Astrocyte (in vitro differentiated cells and primary cell): ENCODE results near the gene PTCRA. TPM values are rescaled to one million over a fixed set of nuclear protein-coding genes. Genes with fewer than 3 reads are reported as not detected.
"Not testable (repeated sequence)": the region's sequence is repeated elsewhere in the genome, so short reads cannot be mapped to it uniquely, and the experiment has no call there.

Experiments
- DNase-seq: peaks from one replicate; pipeline ENCODE4 v3.0.0-alpha.2; 2010; ENCODE audit warnings: low read depth
- FAIRE-seq: peaks from 2 replicates; lab custom pipeline; 2011; peaks lifted over from hg19 to GRCh38; lab: Jason Lieb, UNC
- H2AFZ ChIP-seq: 2 replicates; pipeline ENCODE4 v1.6.0; 2012; ENCODE audit warnings: low read depth, low read length, inconsistent platforms
- H3K27ac ChIP-seq: 2 replicates; pipeline ENCODE4 v1.5.1; 2011; ENCODE audit warnings: low read depth, low read length, inconsistent platforms
- H3K27me3 ChIP-seq: 2 replicates; pipeline ENCODE4 v1.6.0; 2011; ENCODE audit warnings: low read length, inconsistent platforms; ENCODE audit not compliant: insufficient read depth
- H3K36me3 ChIP-seq: 2 replicates; pipeline ENCODE4 v1.5.1; 2011; ENCODE audit warnings: low read length, inconsistent platforms; ENCODE audit not compliant: insufficient read depth
- H3K4me1 ChIP-seq: 2 replicates; pipeline ENCODE4 v1.5.1; 2011; ENCODE audit warnings: low read length, inconsistent platforms; ENCODE audit not compliant: insufficient read depth
- H3K4me2 ChIP-seq: 2 replicates; pipeline ENCODE4 v1.6.0; 2012; ENCODE audit warnings: low read length, inconsistent platforms
- H3K4me3 ChIP-seq: 2 replicates; pipeline ENCODE4 v1.5.1; 2011; ENCODE audit warnings: low read depth, mild to moderate bottlenecking, low read length, inconsistent platforms; ENCODE audit not compliant: insufficient read depth
- H3K79me2 ChIP-seq: 2 replicates; pipeline ENCODE4 v1.6.0; 2012; ENCODE audit warnings: mild to moderate bottlenecking, low read length, inconsistent platforms; ENCODE audit not compliant: insufficient read depth
- H3K9ac ChIP-seq: 2 replicates; pipeline ENCODE4 v1.6.0; 2012; ENCODE audit warnings: mild to moderate bottlenecking, low read length, inconsistent platforms
- H3K9me3 ChIP-seq: 2 replicates; pipeline ENCODE4 v1.5.1; 2012; ENCODE audit warnings: low read depth, mild to moderate bottlenecking, low read length, inconsistent platforms; ENCODE audit not compliant: insufficient read depth
- H4K20me1 ChIP-seq: 2 replicates; pipeline ENCODE4 v1.6.0; 2012; ENCODE audit warnings: low read length, inconsistent platforms; ENCODE audit not compliant: insufficient read depth
- H3K27ac Mint-ChIP-seq: one replicate; pipeline ENCODE4 v1.8.0; 2021; ENCODE audit warnings: mild to moderate bottlenecking, mixed read lengths; ENCODE audit not compliant: unreplicated experiment
- H3K27me3 Mint-ChIP-seq: one replicate; pipeline ENCODE4 v1.8.0; 2021; ENCODE audit warnings: low read depth, mixed read lengths; ENCODE audit not compliant: unreplicated experiment
- H3K36me3 Mint-ChIP-seq: one replicate; pipeline ENCODE4 v1.8.0; 2021; ENCODE audit warnings: low read depth, mixed read lengths; ENCODE audit not compliant: unreplicated experiment
- H3K4me1 Mint-ChIP-seq: one replicate; pipeline ENCODE4 v1.8.0; 2021; ENCODE audit warnings: low read depth, mixed read lengths; ENCODE audit not compliant: unreplicated experiment
- H3K4me3 Mint-ChIP-seq: one replicate; pipeline ENCODE4 v1.8.0; 2021; ENCODE audit warnings: mild to moderate bottlenecking, moderate library complexity, mixed read lengths; ENCODE audit not compliant: unreplicated experiment
- H3K9me3 Mint-ChIP-seq: one replicate; pipeline ENCODE4 v1.8.0; 2021; ENCODE audit warnings: mild to moderate bottlenecking, mixed read lengths; ENCODE audit not compliant: unreplicated experiment
- EZH2 ChIP-seq: IDR thresholded peaks from 2 replicates; pipeline ENCODE4 v1.6.1; 2012; ENCODE audit warnings: mild to moderate bottlenecking, low read length, inconsistent platforms; ENCODE audit not compliant: insufficient read depth
- total RNA-seq: library from RNA; stranded (reverse); gene quantifications from 2 replicates; pipeline ENCODE4 v1.2.1, GENCODE V29; 2021

PTCRA gene
- total RNA-seq, 1 donor from 2014 or later: not detected

DNA sequence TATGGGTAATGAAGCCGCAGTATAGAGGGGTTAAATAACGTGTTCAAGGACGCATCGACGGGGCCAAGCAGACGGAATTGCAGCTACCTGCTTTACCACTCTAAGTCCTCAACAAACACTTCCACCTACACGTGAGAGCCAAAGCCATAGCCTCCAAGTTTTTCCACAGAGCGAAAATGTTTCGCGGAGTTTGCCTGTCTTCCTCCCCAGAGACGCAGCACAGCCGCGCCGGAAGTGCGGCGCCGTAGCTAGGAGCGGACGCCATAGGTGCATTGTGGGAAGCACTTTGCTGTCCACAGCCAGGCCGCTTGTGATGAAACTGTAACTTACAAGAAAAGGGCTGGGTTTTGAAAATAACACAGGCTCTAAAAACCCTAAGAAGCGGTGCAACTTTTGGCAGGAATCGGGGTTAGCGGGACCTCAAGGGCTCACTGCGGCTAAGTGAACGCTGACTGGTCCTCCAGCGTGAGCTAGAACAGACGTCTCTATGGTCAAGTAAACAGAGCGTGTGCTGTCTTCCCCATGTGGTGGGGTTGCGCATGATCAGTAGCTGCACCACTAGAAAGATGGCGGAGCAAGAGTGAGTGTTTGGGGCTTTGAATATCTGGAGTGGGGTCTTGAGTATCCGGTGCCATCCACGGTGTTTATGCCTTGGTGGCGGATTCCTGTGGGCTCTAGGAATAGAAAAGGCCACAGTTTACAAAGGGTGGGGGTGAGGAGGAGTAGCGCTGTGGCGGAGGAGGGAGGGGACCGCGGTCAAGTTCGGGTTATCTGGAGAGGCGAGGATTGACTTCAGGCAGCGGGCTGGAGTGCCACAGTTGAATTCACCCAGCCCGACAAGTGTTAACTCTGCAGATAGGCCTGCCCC lies 36.2 kb upstream of the PTCRA start, which contains the start of gene RPL7L1:
Gene RPL7L1, plus strand, starts transcription at position 245 of the 868 bp plus-strand sequence. Its CDS starts 295 bp downstream, at position 540.
- H3K9me3 ChIP-seq: no peaks in the 10 kb centered on the region
- H3K4me3 ChIP-seq: peak within 1 kb of the TSS; percentile 87
- H3K36me3 ChIP-seq: peaks cover 18% of the 10 kb centered on the region
- H3K27me3 ChIP-seq: no peaks in the 10 kb centered on the region
- Mint-ChIP-seq H3K4me3 (peak within 1 kb of the TSS; percentile 98), H3K4me1 (peaks cover 6% of the 10 kb centered on the region), H3K27me3 (no peaks in the 10 kb centered on the region), H3K27ac (peak within 1 kb of the TSS; percentile 100), H3K9me3 (no peaks in the 10 kb centered on the region), H3K36me3 (peaks cover under 1% of the 10 kb centered on the region)
- peak within 1 kb of the TSS; percentile 87 for H3K4me2 ChIP-seq
- DNase-seq (peak; percentile 80), FAIRE-seq (no peak)
- peaks cover 5% of the 10 kb centered on the region for H3K4me1 ChIP-seq
- peak within 1 kb of the TSS; percentile 98 for H3K9ac ChIP-seq
- peaks cover 49% of the 10 kb centered on the region for H3K79me2 ChIP-seq
- peak within 1 kb of the TSS; percentile 93 for H3K27ac ChIP-seq
- H4K20me1 ChIP-seq: peaks cover 21% of the 10 kb centered on the region
- TF ChIP-seq EZH2: no peak
- H2AFZ ChIP-seq: peak within 1 kb of the TSS; percentile 94

DNA sequence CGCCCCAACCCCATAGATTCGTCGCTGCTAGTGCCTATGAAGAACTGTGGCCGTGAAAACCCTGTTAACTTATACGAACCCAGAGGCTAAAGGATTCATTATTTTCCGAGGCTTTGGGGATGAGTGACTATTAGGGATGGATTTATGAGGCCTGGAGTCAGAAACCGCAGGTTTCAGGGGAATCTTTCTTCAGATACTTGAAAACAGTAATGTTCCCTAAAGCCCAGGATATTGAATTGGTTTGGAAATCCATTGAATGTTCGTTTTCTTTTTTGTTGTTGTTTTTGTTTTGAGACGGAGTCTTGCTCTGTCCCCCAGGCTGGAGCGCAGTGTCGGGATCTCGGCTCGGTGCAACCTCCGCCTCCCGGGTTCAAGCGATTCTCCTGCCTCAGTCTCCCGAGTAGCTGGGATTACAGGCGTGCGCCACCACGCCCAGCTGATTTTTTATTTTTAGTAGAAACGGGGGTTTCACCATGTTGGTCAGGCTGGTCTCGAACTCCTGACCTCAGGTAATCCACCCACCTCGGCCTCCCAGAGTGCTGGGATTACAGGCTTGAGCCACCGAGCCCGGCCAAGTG lies 35.5 kb upstream of the PTCRA start:
- DNase-seq, H3K27me3 ChIP-seq, H3K36me3 Mint-ChIP-seq, H3K4me1 ChIP-seq, H3K9me3 Mint-ChIP-seq, FAIRE-seq, H3K4me1 Mint-ChIP-seq, H3K27me3 Mint-ChIP-seq, H3K9me3 ChIP-seq: not testable (repeated sequence)
- Histone ChIP-seq H3K27ac (peak overlapping the region; percentile 93), H4K20me1 (peaks cover 26% of the 10 kb centered on the region), H2AFZ (peak overlapping the region; percentile 94), H3K4me2 (peak overlapping the region; percentile 87), H3K79me2 (peaks cover 52% of the 10 kb centered on the region), H3K36me3 (peaks cover 22% of the 10 kb centered on the region), H3K9ac (peak overlapping the region; percentile 98), H3K4me3 (peak overlapping the region; percentile 87)
- peak overlapping the region; percentile 100 for H3K27ac Mint-ChIP-seq
- H3K4me3 Mint-ChIP-seq: peak overlapping the region; percentile 98

DNA sequence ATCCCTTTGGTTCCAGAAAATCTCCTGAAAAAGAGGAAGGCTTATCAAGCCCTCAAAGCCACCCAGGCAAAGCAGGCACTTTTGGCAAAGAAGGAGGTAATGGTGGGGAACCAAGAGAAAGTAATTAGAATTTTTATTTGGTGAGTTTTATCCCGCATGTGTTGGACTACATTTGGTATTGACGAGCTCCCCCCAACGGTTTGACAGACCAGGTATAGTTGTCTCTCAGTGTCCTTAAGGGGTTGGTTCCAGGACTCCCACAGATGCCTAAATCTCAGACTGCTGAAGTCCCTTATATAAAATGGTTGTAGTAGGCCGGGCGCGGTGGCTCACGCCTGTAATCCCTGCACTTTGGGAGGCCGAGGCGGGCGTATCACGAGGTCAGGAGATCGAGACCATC lies 35.0 kb upstream of the PTCRA start:
- not testable (repeated sequence) for DNase-seq, H3K4me1 Mint-ChIP-seq, H3K27me3 Mint-ChIP-seq, H3K27ac ChIP-seq, H3K4me1 ChIP-seq, H3K9me3 Mint-ChIP-seq, H3K36me3 Mint-ChIP-seq, H2AFZ ChIP-seq, H3K9me3 ChIP-seq, FAIRE-seq, H3K27me3 ChIP-seq
- Histone ChIP-seq H3K4me2 (peak overlapping the region; percentile 87), H3K4me3 (peak overlapping the region; percentile 87), H3K79me2 (peaks cover 57% of the 10 kb centered on the region), H3K36me3 (peaks cover 27% of the 10 kb centered on the region), H3K9ac (peak overlapping the region; percentile 98), H4K20me1 (peaks cover 28% of the 10 kb centered on the region)
- Mint-ChIP-seq H3K4me3 (peak overlapping the region; percentile 98), H3K27ac (peak overlapping the region; percentile 100)
